SU-DHL-6 (cell line): ENCODE results near the gene BTG1.

Experiments used
- H2AFZ ChIP-seq: fragments of 200-600 bp; sonication (generic); 2 replicates; pipeline ENCODE4 v1.6.1; 2014; ENCODE audit warnings: low read depth, mild to moderate bottlenecking, moderate library complexity, mixed read lengths, antibody characterized with exemption, low read length; ENCODE audit not compliant: severe bottlenecking
- H3F3A ChIP-seq: fragments of 200-600 bp; shearing (Covaris generic); 2 replicates; pipeline ENCODE4 v1.6.0; 2016; ENCODE audit warnings: antibody characterized with exemption, mild to moderate bottlenecking; ENCODE audit not compliant: insufficient read depth
- H3K27ac ChIP-seq: fragments of 200-600 bp; sonication (generic); 2 replicates; pipeline ENCODE4 v1.5.1; 2016; ENCODE audit warnings: low read depth, mild to moderate bottlenecking, low read length, moderate library complexity, mixed read lengths
- H3K27me3 ChIP-seq: fragments of 200-600 bp; sonication (generic), shearing (Covaris generic); 2 replicates; pipeline ENCODE4 v1.6.0; 2014; ENCODE audit warnings: mild to moderate bottlenecking, low read length
- H3K36me3 ChIP-seq: fragments of 200-600 bp; sonication (generic); 2 replicates; pipeline ENCODE4 v1.6.1; 2014; ENCODE audit warnings: mild to moderate bottlenecking, low read length, mixed read lengths
- H3K4me2 ChIP-seq: fragments of 300-600, 200-600 bp; shearing (Covaris generic), sonication (generic); 2 replicates; pipeline ENCODE4 v1.6.0; 2014; ENCODE audit warnings: low read length, low read depth, mild to moderate bottlenecking; ENCODE audit not compliant: poor library complexity, severe bottlenecking
- H3K4me3 ChIP-seq: fragments of 200-600 bp; sonication (generic); 2 replicates; pipeline ENCODE4 v1.5.1; 2014; ENCODE audit warnings: antibody characterized with exemption, low read length, mild to moderate bottlenecking, mixed read lengths; ENCODE audit not compliant: insufficient read depth, poor library complexity, severe bottlenecking
- H3K79me2 ChIP-seq: fragments of 200-600 bp; sonication (generic); 2 replicates; pipeline ENCODE4 v1.6.1; 2014; ENCODE audit warnings: mild to moderate bottlenecking, low read length, moderate library complexity; ENCODE audit not compliant: insufficient read depth
- H3K9ac ChIP-seq: fragments of 200-600 bp; sonication (generic); 2 replicates; pipeline ENCODE4 v1.7.0; 2014; ENCODE audit warnings: mild to moderate bottlenecking, low read length
- H3K9me2 ChIP-seq: fragments of 200-600 bp; sonication (generic); replicated peaks from 2 replicates; pipeline ENCODE4 v1.6.1; 2014; ENCODE audit warnings: low read length; ENCODE audit not compliant: insufficient read depth
- H3K9me3 ChIP-seq: fragments of 200-600 bp; sonication (generic); 2 replicates; pipeline ENCODE4 v1.6.1; 2014; ENCODE audit warnings: low read length, mixed read lengths; ENCODE audit not compliant: insufficient read depth
- H4K20me1 ChIP-seq: fragments of 200-600 bp; sonication (generic); 2 replicates; pipeline ENCODE4 v1.6.1; 2014; ENCODE audit warnings: low read depth, mild to moderate bottlenecking, antibody characterized with exemption, low read length, moderate library complexity, mixed read lengths
- CTCF ChIP-seq: fragments of 200-600 bp; sonication (generic); IDR thresholded peaks from one replicate; pipeline ENCODE4 v1.5.1; 2017; ENCODE audit warnings: antibody characterized with exemption, mild to moderate bottlenecking, low read length, moderate library complexity; ENCODE audit not compliant: insufficient read depth, poor library complexity, severe bottlenecking
- EZH2phosphoT487 ChIP-seq: fragments of 200-600 bp; sonication (generic), shearing (Covaris generic); conservative IDR thresholded peaks from 2 replicates; pipeline ENCODE4 v1.6.1; 2018; ENCODE audit warnings: mild to moderate bottlenecking, antibody characterized with exemption, low read length, moderate library complexity, mixed read lengths

BTG1 gene

DNA sequence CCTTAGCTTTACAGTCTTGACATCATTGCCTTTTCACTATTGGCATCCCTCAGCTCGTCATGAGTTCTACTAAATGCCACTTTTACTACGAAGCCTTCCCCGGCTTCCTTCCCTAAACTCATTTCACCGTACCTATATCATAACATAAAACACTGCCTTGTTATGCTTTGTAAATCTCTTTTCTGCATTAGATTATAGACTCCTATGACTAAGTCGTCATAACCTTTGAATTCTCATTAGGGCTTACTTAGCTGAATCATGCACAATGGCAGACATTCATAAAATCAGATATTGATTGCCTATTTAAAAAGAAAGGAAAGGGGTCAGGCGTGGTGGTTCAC, 21.0 kb downstream of the BTG1 start:
- Histone ChIP-seq H4K20me1 (no peaks in the 10 kb centered on the region), H3K4me3 (no peak overlapping the region), H3K9me3 (no peaks in the 10 kb centered on the region), H3F3A (no peaks in the 10 kb centered on the region), H2AFZ (no peak overlapping the region), H3K9me2 (no peaks in the 10 kb centered on the region), H3K9ac (no peak overlapping the region), H3K27ac (no peak overlapping the region), H3K36me3 (0 out of 2 replicates have a peak, but pooled peaks cover 4% of the 10 kb centered on the region), H3K4me2 (no peak overlapping the region), H3K79me2 (peaks cover 71% of the 10 kb centered on the region), H3K27me3 (no peaks in the 10 kb centered on the region)
- TF ChIP-seq EZH2phosphoT487 (no peak), CTCF (no peak)

GRCh38 chr12:92123780-92124688, 21.6 kb downstream of the BTG1 start:
- H3K36me3 ChIP-seq, result 0 out of 2 replicates have a peak, but pooled peaks cover 4% of the 10 kb centered on the region
- no peak overlapping the region for H3K27ac ChIP-seq
- H3K9ac ChIP-seq, result no peak overlapping the region
- H3K4me2 ChIP-seq, result no peak overlapping the region
- H3K9me3 ChIP-seq, result no peaks in the 10 kb centered on the region
- H3K79me2 ChIP-seq, result peaks cover 65% of the 10 kb centered on the region
- H4K20me1 ChIP-seq, result no peaks in the 10 kb centered on the region
- H3K27me3 ChIP-seq, result no peaks in the 10 kb centered on the region
- H3F3A ChIP-seq, result no peaks in the 10 kb centered on the region
- no peak overlapping the region for H2AFZ ChIP-seq
- no peak overlapping the region for H3K4me3 ChIP-seq
- TF ChIP-seq CTCF, result no peak
- no peak for TF ChIP-seq EZH2phosphoT487
- no peaks in the 10 kb centered on the region for H3K9me2 ChIP-seq

GRCh38 chr12:92122941-92123779, 22.5 kb downstream of the BTG1 start:
- no peaks in the 10 kb centered on the region for H3K27me3 ChIP-seq
- no peak overlapping the region for H3K4me2 ChIP-seq
- peaks cover 56% of the 10 kb centered on the region for H3K79me2 ChIP-seq
- H3K27ac ChIP-seq, result no peak overlapping the region
- no peak overlapping the region for H3K9ac ChIP-seq
- H4K20me1 ChIP-seq, result no peaks in the 10 kb centered on the region
- no peaks in the 10 kb centered on the region for H3F3A ChIP-seq
- H3K9me3 ChIP-seq, result no peaks in the 10 kb centered on the region
- H2AFZ ChIP-seq, result no peak overlapping the region
- H3K9me2 ChIP-seq, result no peaks in the 10 kb centered on the region
- H3K36me3 ChIP-seq, result 0 out of 2 replicates have a peak, but pooled peaks cover 4% of the 10 kb centered on the region
- no peak overlapping the region for H3K4me3 ChIP-seq
- no peak for TF ChIP-seq CTCF
- TF ChIP-seq EZH2phosphoT487, result no peak
